Fibroblast of villous mesenchyme (primary cell): ENCODE results near the gene RAD51B. TPM values are rescaled to one million over a fixed set of nuclear protein-coding genes. Genes with fewer than 3 reads are reported as not detected.
"Not testable (repeated sequence)": the region's sequence is repeated elsewhere in the genome, so short reads cannot be mapped to it uniquely, and the experiment has no call there.

Source experiments
- DNase-seq: peaks from one replicate; pipeline ENCODE4 v3.0.0-alpha.2; 2010; ENCODE audit warnings: low read depth
- H3K4me3 ChIP-seq: 2 replicates; pipeline ENCODE4 v1.5.1; 2011; ENCODE audit warnings: low read depth, mild to moderate bottlenecking, low read length
- CTCF ChIP-seq: IDR thresholded peaks from 2 replicates; pipeline ENCODE4 v1.5.1; 2012; ENCODE audit warnings: low read depth, mild to moderate bottlenecking, low read length; ENCODE audit not compliant: insufficient read depth
- total RNA-seq: library from RNA; depleted of rRNA; stranded (reverse); fragments of >200 nt; gene quantifications from 2 replicates; pipeline ENCODE4 v1.2.3, GENCODE V29; 2012

RAD51B gene
- total RNA-seq, 1 donor: 22.0 TPM

GRCh38 chr14:68219407-68219806 is 399.8 kb downstream of the RAD51B start:
- no peak for DNase-seq
- no peak for TF ChIP-seq CTCF
- no peak overlapping the region for H3K4me3 ChIP-seq

- not testable (repeated sequence) for H3K4me3 ChIP-seq, DNase-seq
Observed at GRCh38 chr14:68221046-68221445, 401.5 kb downstream of the RAD51B start.

GRCh38 chr14:68222154-68222553 is 402.6 kb downstream of the RAD51B start:
- no peak for TF ChIP-seq CTCF

DNA sequence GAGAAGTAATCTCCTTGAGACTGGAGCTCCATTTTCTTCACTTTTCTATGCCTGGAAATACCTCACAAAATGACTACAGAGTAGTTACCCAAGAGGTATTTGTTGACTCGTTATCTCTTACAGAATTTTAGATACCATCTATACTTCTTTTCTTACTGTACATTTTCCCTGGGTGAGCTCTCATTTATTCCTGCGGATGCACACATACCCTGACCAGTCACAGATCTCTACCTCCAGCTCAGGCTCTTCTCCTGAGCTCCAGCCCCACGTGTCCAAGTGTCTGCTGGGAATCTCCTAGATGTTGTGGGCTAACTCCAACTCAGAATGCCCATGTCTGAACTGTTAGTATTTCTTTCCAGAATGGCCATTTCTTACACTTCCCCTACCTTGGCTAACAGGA is 403.1 kb downstream of the RAD51B start:
- H3K4me3 ChIP-seq: no peak overlapping the region
- DNase-seq: no peak
- no peak for TF ChIP-seq CTCF

More at GRCh38 chr14:68222154-68222553, 402.6 kb downstream of the RAD51B start:
- no peak for DNase-seq
- H3K4me3 ChIP-seq: no peak overlapping the region

DNA sequence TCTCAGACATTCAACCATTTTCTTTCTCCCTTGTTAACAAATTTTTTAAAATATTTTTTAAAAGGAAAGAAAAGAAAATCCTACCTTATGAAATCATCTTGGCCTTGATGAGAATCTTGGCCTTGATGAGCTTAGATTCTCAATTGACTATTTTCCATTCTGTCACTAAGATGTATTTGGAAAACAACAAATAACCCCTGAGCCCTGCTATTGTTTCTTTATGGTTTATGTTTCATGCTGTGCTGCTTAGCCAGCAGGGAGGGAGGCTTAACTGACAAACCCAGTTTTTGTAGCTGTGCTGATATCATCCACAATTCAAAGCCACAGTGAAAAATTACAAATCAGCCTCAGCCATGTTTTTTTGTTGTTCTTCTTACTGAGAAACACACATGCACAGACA is 404.1 kb downstream of the RAD51B start:
- no peak overlapping the region for H3K4me3 ChIP-seq
- no peak for TF ChIP-seq CTCF
- DNase-seq: no peak

- no peak overlapping the region for H3K4me3 ChIP-seq
- no peak for DNase-seq
- no peak for TF ChIP-seq CTCF
Observed at GRCh38 chr14:68225321-68225720, 405.7 kb downstream of the RAD51B start.

- no peak for TF ChIP-seq CTCF
- DNase-seq: no peak
Observed at GRCh38 chr14:68226523-68226922, 406.9 kb downstream of the RAD51B start.

More at GRCh38 chr14:68226523-68226922, 406.9 kb downstream of the RAD51B start:
- no peak overlapping the region for H3K4me3 ChIP-seq
